Adrenal gland (tissue), 12 donors: ENCODE measurements around the gene TCP11. TPM values are rescaled to one million over a fixed set of nuclear protein-coding genes. Genes with fewer than 3 reads are reported as not detected.
"Not testable (repeated sequence)": the region's sequence is repeated elsewhere in the genome, so short reads cannot be mapped to it uniquely, and the experiment has no call there.

Experiments used
- DNase-seq, 7 donors: peaks; one replicate each; pipeline ENCODE4 v3.0.0-alpha.2; 2019 to 2020
- H3K27ac ChIP-seq, 5 donors: fragments of 200-600 bp; sonication (generic) in 4 of 5; 1 replicate in 3 of 5; 2 replicates in 2 of 5; pipeline versions ENCODE4 v1.5.1 to v1.8.0; 2016 to 2020; ENCODE audit warnings: mild to moderate bottlenecking in 1 of 5
- H3K27me3 ChIP-seq: fragments of 200-600 bp; 2 replicates; pipeline ENCODE4 v1.8.0; 2021
- H3K36me3 ChIP-seq, 2 donors: fragments of 200-600 bp; replicated peaks in 1 of 2; 1 replicate in 1 of 2; 2 replicates in 1 of 2; pipeline versions ENCODE4 v1.5.1 to v1.8.0; 2018 to 2022
- H3K4me1 ChIP-seq, 2 donors: fragments of 200-600 bp; replicated peaks in 1 of 2; 1 replicate in 1 of 2; 2 replicates in 1 of 2; pipeline versions ENCODE4 v1.5.1 to v1.8.0; 2018 to 2021
- H3K4me3 ChIP-seq, 4 donors: fragments of 200-600 bp; sonication (generic) in 3 of 4; one replicate each; pipeline ENCODE4 v1.5.1; 2016 to 2018
- H3K9me3 ChIP-seq, 3 donors: fragments of 200-600 bp; sonication (generic) in 1 of 3; replicated peaks in 1 of 3; 1 replicate in 2 of 3; 2 replicates in 1 of 3; pipeline versions ENCODE4 v1.5.1 to v1.8.0; 2016 to 2021
- CTCF ChIP-seq, 6 experiments: fragments of 450-650 bp in 4 of 6; fragments of 200-600 bp in 2 of 6; sonication (generic) in 1 of 6; IDR thresholded peaks; 1 replicate in 5 of 6; 2 replicates in 1 of 6; pipeline versions ENCODE4 v1.5.1 to v1.8.0; 2016 to 2021; ENCODE audit warnings: antibody characterized with exemption in 6 of 6, mild to moderate bottlenecking in 2 of 6, moderate library complexity in 1 of 6
- POLR2A ChIP-seq, 2 donors: fragments of 450-650 bp; IDR thresholded peaks; one replicate each; pipeline ENCODE4 v1.6.1; 2017; ENCODE audit warnings: antibody characterized with exemption in 2 of 2, mild to moderate bottlenecking in 2 of 2, moderate library complexity in 1 of 2
- WGBS, 4 donors: extraction: QIAGEN DNeasy Blood & Tissue Kit in 2 of 4; methylation state at CpG; one replicate each; pipeline versions ENCODE4 v1.1.5 to v1.1.7; 2013 to 2017; 5-methylcytosine and 5-hydroxymethylcytosine counted together
- intact Hi-C, 2 donors: fragments of 100-400 bp; cut with DNase I; formaldehyde crosslinking; loops; one replicate each; pipeline versions ENCODE4 v1.14.1 to v1.15.0; 2022 to 2023
- polyA plus RNA-seq, 3 donors: library from polyadenylated mRNA; stranded (reverse); fragments of 200-250 nt in 2 of 3; fragments of 350-450 nt in 1 of 3; fragmentation: Illumina TruSeq in 1 of 3; extraction: RNeasy Lipid Tissue Mini Kit (QIAGEN cat#74804) in 1 of 3; gene quantifications; one replicate each; pipeline ENCODE4 v1.2.3, GENCODE V29; 2013 to 2014
- total RNA-seq, 9 donors: library from RNA; depleted of rRNA in 4 of 9; stranded (reverse); fragments of >200 nt in 4 of 9; fragments of 120-200 nt in 1 of 9; fragmentation: NEBNext Ultra II Directional in 1 of 9; extraction: Animal tissue kit (Norgen Biotek cat#: 25700) in 1 of 9; gene quantifications; one replicate each; pipeline versions ENCODE4 v1.1.0 to v1.2.4, GENCODE V29; 2013 to 2023
- donor health status: healthy with polysubstance abuse.
- donor health status: Bipolar disorder and iron deficiency.
- donor health status: DM: yes; HTN: yes; CAD: no.
- donor health status: DM: no; HTN: no; CAD: no.
- donor health status: DM: no; HTN: no; CAD: no.
- donor health status: DM: yes; HTN: yes; CAD: no.

Gene TCP11
- total and polyA plus RNA-seq, 12 donors: 0.13 to 0.40 (median 0.28) TPM; not detected in 7

- no peak for DNase-seq
- Histone ChIP-seq H3K4me3 (no peak overlapping the region), H3K9me3 (no peaks in the 10 kb centered on the region), H3K36me3 (no peaks in the 10 kb centered on the region), H3K27me3 (no peaks in the 10 kb centered on the region), H3K4me1 (peaks cover 0 to 20% of the 10 kb centered on the region in 2 donors), H3K27ac (no peak overlapping the region)
- 32 to 42% (median 38%) methylated on average over 2 of the region's 2 CpGs for WGBS, 4 donors
- TF ChIP-seq CTCF (IDR thresholded peaks at IDR 0.05): no peak
- no peak for TF ChIP-seq POLR2A (IDR thresholded peaks at IDR 0.05)
- intact Hi-C loops: loop anchor here in 1 of 2 donors (10.0 kb wide), 1 partner anchor 75 kb away; no protein-coding TSS in a partner anchor
Observed at GRCh38 chr6:35139470-35139869, 1.7 kb downstream of the TCP11 start.

- intact Hi-C loops: loop anchor here in 1 of 2 donors (10.0 kb wide), 1 partner anchor 73 kb away; no protein-coding TSS in a partner anchor
- not testable (repeated sequence) for H3K36me3 ChIP-seq, H3K9me3 ChIP-seq, H3K27me3 ChIP-seq, DNase-seq, H3K4me3 ChIP-seq, H3K27ac ChIP-seq
- peaks cover 0 to 20% of the 10 kb centered on the region in 2 donors for H3K4me1 ChIP-seq
- WGBS, 4 donors: 62 to 80% (median 68%) methylated on average over 3 of the region's 3 CpGs
Observed at GRCh38 chr6:35138191-35138590, 2.9 kb downstream of the TCP11 start.

GRCh38 chr6:35136185-35136584 is 5.0 kb downstream of the TCP11 start:
- no peaks in the 10 kb centered on the region for H3K9me3 ChIP-seq
- intact Hi-C loops: loop anchor here in 1 of 2 donors (10.0 kb wide), 1 partner anchor 71 kb away; no protein-coding TSS in a partner anchor
- 45 to 71% (median 57%) methylated on average over 3 to 4 of the region's 4 CpGs for WGBS, 4 donors
- no peak overlapping the region for H3K27ac ChIP-seq
- H3K27me3 ChIP-seq: no peaks in the 10 kb centered on the region
- DNase-seq: no peak
- H3K4me1 ChIP-seq: peaks cover 0 to 17% of the 10 kb centered on the region in 2 donors
- H3K4me3 ChIP-seq: no peak overlapping the region
- no peak for TF ChIP-seq POLR2A (IDR thresholded peaks at IDR 0.05)
- no peak for TF ChIP-seq CTCF (IDR thresholded peaks at IDR 0.05)
- no peaks in the 10 kb centered on the region for H3K36me3 ChIP-seq

- Histone ChIP-seq H3K27ac (no peak overlapping the region), H3K36me3 (no peaks in the 10 kb centered on the region), H3K9me3 (no peaks in the 10 kb centered on the region), H3K4me3 (no peak overlapping the region), H3K27me3 (no peaks in the 10 kb centered on the region), H3K4me1 (no peaks in the 10 kb centered on the region)
- DNase-seq: no peak
- TF ChIP-seq POLR2A (IDR thresholded peaks at IDR 0.05) (no peak), CTCF (IDR thresholded peaks at IDR 0.05) (no peak)
- 78 to 90% (median 87%) methylated on average over 3 of the region's 3 CpGs for WGBS, 4 donors
- intact Hi-C loops: no loop called here
Observed at GRCh38 chr6:35128496-35128895, 12.6 kb downstream of the TCP11 start.

- Histone ChIP-seq H3K27me3 (no peaks in the 10 kb centered on the region), H3K4me1 (no peaks in the 10 kb centered on the region), H3K9me3 (no peaks in the 10 kb centered on the region), H3K36me3 (no peaks in the 10 kb centered on the region), H3K4me3 (no peak overlapping the region), H3K27ac (no peak overlapping the region)
- WGBS, 4 donors: 76 to 84% (median 81%) methylated on average over 4 of the region's 4 CpGs
- no peak for TF ChIP-seq CTCF (IDR thresholded peaks at IDR 0.05)
- intact Hi-C loops: no loop called here
- no peak for DNase-seq
Observed at GRCh38 chr6:35128042-35128441, 13.1 kb downstream of the TCP11 start.
